H9 (cell line): Measurements from ENCODE around the gene ZNF341. TPM values are rescaled to one million over a fixed set of nuclear protein-coding genes. Genes with fewer than 3 reads are reported as not detected.

Experiments used
- DNase-seq: peaks from one replicate; pipeline ENCODE4 v3.0.0-alpha.2; 2017
- H2AFZ ChIP-seq: one replicate; pipeline ENCODE4 v1.6.1; 2013; ENCODE audit warnings: mild to moderate bottlenecking, low read length, control low read depth, moderate library complexity
- H2AK5ac ChIP-seq: 2 replicates; pipeline ENCODE4 v1.6.1; 2013; ENCODE audit warnings: low read length, control low read depth, mixed read lengths; ENCODE audit not compliant: insufficient read length
- H2BK120ac ChIP-seq: one replicate; pipeline ENCODE4 v1.6.1; 2013; ENCODE audit warnings: low read depth, mild to moderate bottlenecking, low read length, control low read depth, inconsistent platforms; ENCODE audit not compliant: poor library complexity, severe bottlenecking
- H2BK12ac ChIP-seq: 2 replicates; pipeline ENCODE4 v1.6.1; 2013; ENCODE audit warnings: low read length, control low read depth, mixed read lengths, low read depth; ENCODE audit not compliant: insufficient read length
- H2BK15ac ChIP-seq: 2 replicates; pipeline ENCODE4 v1.6.1; 2013; ENCODE audit warnings: low read depth, low read length, control low read depth
- H2BK20ac ChIP-seq: one replicate; pipeline ENCODE4 v1.6.1; 2013; ENCODE audit warnings: low read depth, mild to moderate bottlenecking, low read length, control low read depth, inconsistent platforms; ENCODE audit not compliant: poor library complexity, severe bottlenecking
- H2BK5ac ChIP-seq: 2 replicates; pipeline ENCODE4 v1.6.1; 2013; ENCODE audit warnings: low read length, control low read depth, mixed read lengths; ENCODE audit not compliant: insufficient read length
- H3K14ac ChIP-seq: 2 replicates; pipeline ENCODE4 v1.6.1; 2013; ENCODE audit warnings: low read length, control low read depth; ENCODE audit not compliant: insufficient read depth
- H3K18ac ChIP-seq: 2 replicates; pipeline ENCODE4 v1.6.1; 2013; ENCODE audit warnings: low read depth, mild to moderate bottlenecking, mixed read lengths, low read length, control low read depth; ENCODE audit not compliant: insufficient read length
- H3K23ac ChIP-seq: 2 replicates; pipeline ENCODE4 v1.6.1; 2013; ENCODE audit warnings: low read length, control low read depth, mixed read lengths, low read depth; ENCODE audit not compliant: insufficient read length
- H3K23me2 ChIP-seq: 2 replicates; pipeline ENCODE4 v1.6.1; 2013; ENCODE audit warnings: low read depth, mild to moderate bottlenecking, mixed read lengths, low read length, control low read depth; ENCODE audit not compliant: insufficient read length, poor library complexity, severe bottlenecking
- H3K27ac ChIP-seq: 2 replicates; pipeline ENCODE4 v1.5.1; 2013; ENCODE audit warnings: low read length, control low read depth, mixed read lengths, low read depth; ENCODE audit not compliant: insufficient read length
- H3K27me3 ChIP-seq: 2 replicates; pipeline ENCODE4 v1.6.1; 2013; ENCODE audit warnings: low read length, control low read depth, inconsistent platforms; ENCODE audit not compliant: insufficient read depth
- H3K4ac ChIP-seq: 2 replicates; pipeline ENCODE4 v1.6.1; 2013; ENCODE audit warnings: low read depth, mild to moderate bottlenecking, control low read depth, inconsistent platforms, low read length, moderate library complexity
- H3K4me1 ChIP-seq: 2 replicates; pipeline ENCODE4 v1.6.1; 2013; ENCODE audit warnings: low read length, control low read depth, inconsistent platforms; ENCODE audit not compliant: insufficient read depth
- H3K4me2 ChIP-seq: 2 replicates; pipeline ENCODE4 v1.6.1; 2013; ENCODE audit warnings: low read length, control low read depth, mixed read lengths; ENCODE audit not compliant: insufficient read length, insufficient read depth
- H3K56ac ChIP-seq: 2 replicates; pipeline ENCODE4 v1.6.1; 2013; ENCODE audit warnings: low read depth, mild to moderate bottlenecking, mixed read lengths, low read length, control low read depth; ENCODE audit not compliant: insufficient read length
- H3K79me1 ChIP-seq: 2 replicates; pipeline ENCODE4 v1.6.1; 2013; ENCODE audit warnings: low read depth, mild to moderate bottlenecking, moderate library complexity, low read length, control low read depth, inconsistent platforms; ENCODE audit not compliant: insufficient read depth, poor library complexity, severe bottlenecking
- H3K79me2 ChIP-seq: 2 replicates; pipeline ENCODE4 v1.6.1; 2013; ENCODE audit warnings: low read length, control low read depth, inconsistent platforms; ENCODE audit not compliant: insufficient read depth
- H3K9ac ChIP-seq: 2 replicates; pipeline ENCODE4 v1.6.1; 2013; ENCODE audit warnings: low read length, control low read depth, mixed read lengths; ENCODE audit not compliant: insufficient read length; ENCODE audit errors: extremely low read depth
- H3K9me3 ChIP-seq: one replicate; pipeline ENCODE4 v1.6.1; 2013; ENCODE audit warnings: low read depth, low read length, inconsistent platforms; ENCODE audit not compliant: control insufficient read depth
- H3T11ph ChIP-seq: one replicate; pipeline ENCODE4 v1.6.1; 2013; ENCODE audit warnings: mild to moderate bottlenecking, low read length, control low read depth, inconsistent platforms
- H4K20me1 ChIP-seq: one replicate; pipeline ENCODE4 v1.6.1; 2013; ENCODE audit not compliant: control insufficient read depth, insufficient read length, insufficient read depth
- H4K5ac ChIP-seq: 2 replicates; pipeline ENCODE4 v1.6.1; 2013; ENCODE audit warnings: low read depth, mild to moderate bottlenecking, mixed read lengths, low read length, control low read depth; ENCODE audit not compliant: insufficient read length
- H4K8ac ChIP-seq: replicated peaks from 2 replicates; pipeline ENCODE4 v1.6.1; 2013; ENCODE audit warnings: low read length, control low read depth, mixed read lengths, low read depth; ENCODE audit not compliant: insufficient read length
- H4K91ac ChIP-seq: 2 replicates; pipeline ENCODE4 v1.6.1; 2013; ENCODE audit warnings: low read depth, mild to moderate bottlenecking, moderate library complexity, mixed read lengths, low read length, control low read depth; ENCODE audit not compliant: insufficient read length
- H3K27ac Mint-ChIP-seq, 3 experiments: 2 replicates in 2 of 3; 3 replicates in 1 of 3; pipeline ENCODE4 v1.8.0; 2020 to 2021; ENCODE audit warnings: mixed read lengths in 3 of 3, mild to moderate bottlenecking in 1 of 3, moderate library complexity in 1 of 3
- H3K27me3 Mint-ChIP-seq: 2 replicates; pipeline ENCODE4 v1.8.0; 2021; ENCODE audit warnings: low read depth, mild to moderate bottlenecking, moderate library complexity, mixed read lengths
- H3K36me3 Mint-ChIP-seq, 3 experiments: 2 replicates in 2 of 3; 3 replicates in 1 of 3; pipeline ENCODE4 v1.8.0; 2020 to 2021; ENCODE audit warnings: low read depth in 3 of 3, mixed read lengths in 3 of 3; ENCODE audit not compliant: insufficient read depth in 1 of 3
- H3K4me1 Mint-ChIP-seq, 2 experiments: 2 replicates each; pipeline ENCODE4 v1.8.0; 2020; ENCODE audit warnings: mixed read lengths in 2 of 2
- H3K4me3 Mint-ChIP-seq, 2 experiments: 2 replicates in 1 of 2; 3 replicates in 1 of 2; pipeline ENCODE4 v1.8.0; 2020 to 2021; ENCODE audit warnings: mild to moderate bottlenecking in 2 of 2, mixed read lengths in 2 of 2, moderate library complexity in 1 of 2
- H3K9me3 Mint-ChIP-seq, 2 experiments: 2 replicates in 1 of 2; 3 replicates in 1 of 2; pipeline ENCODE4 v1.8.0; 2020; ENCODE audit warnings: mild to moderate bottlenecking in 2 of 2, mixed read lengths in 2 of 2, moderate library complexity in 1 of 2
- WGBS: extraction: QIAGEN DNeasy Blood & Tissue Kit; methylation state at CpG from one replicate; pipeline ENCODE4 v1.1.7; 2013; ENCODE audit warnings: missing lambda C conversion rate, low lambda C conversion rate, mixed read lengths; ENCODE audit not compliant: insufficient read length; ENCODE audit errors: extremely low coverage; 5-methylcytosine and 5-hydroxymethylcytosine counted together
- total RNA-seq: library from RNA; stranded (reverse); gene quantifications from 2 replicates; pipeline ENCODE4 v1.2.1, GENCODE V29; 2021
- TF ChIP-seq, protein P1 (sequence below): fragments of 200-600 bp; sonication (generic); conservative IDR thresholded peaks from 3 replicates; pipeline ENCODE4 v1.8.0; 2021; ENCODE audit warnings: antibody characterized with exemption, mild to moderate bottlenecking

The ZNF341 gene
- total RNA-seq, 1 experiment from 2014 or later, result 5.2 TPM

DNA sequence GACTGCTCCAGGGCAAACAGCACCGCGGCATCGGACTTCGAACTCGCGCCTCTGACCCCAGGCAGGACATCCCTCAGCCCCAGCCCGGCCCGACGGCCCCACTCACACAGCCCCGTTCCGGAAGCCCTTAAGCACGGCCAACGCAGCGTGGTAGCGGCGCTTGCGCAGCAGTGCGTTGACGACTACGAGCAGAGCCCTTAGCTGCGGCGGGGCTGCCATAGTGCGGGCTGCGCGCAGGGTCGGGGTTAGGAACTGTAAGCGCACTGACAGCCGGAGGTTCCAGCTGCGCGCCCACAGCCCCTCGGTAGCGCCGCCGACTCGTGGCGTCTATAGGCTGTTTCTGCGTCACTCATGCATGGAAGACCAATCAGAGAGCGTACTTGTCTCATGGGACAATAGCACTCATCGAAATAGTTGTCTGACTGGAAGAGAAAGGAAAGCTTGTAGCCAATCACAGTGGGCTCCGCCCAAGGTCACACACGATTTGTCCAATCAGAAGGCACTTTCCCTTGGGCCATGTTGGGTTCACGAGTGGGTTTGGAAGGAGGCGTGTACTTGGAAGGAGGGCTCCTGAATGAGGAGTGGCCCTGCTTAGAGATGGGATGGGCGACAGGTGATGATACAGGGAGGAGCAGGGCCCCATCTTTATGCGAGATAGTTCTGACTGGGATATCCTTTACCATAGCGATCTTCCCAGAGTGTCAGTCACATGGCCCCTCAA, 11.6 kb upstream of the ZNF341 start, which contains the start of gene PXMP4:
PXMP4 (minus strand) TSS at position 322 of the 721 bp plus-strand sequence; CDS start at position 219, 103 bp downstream.
- H3K56ac ChIP-seq, result no peak within 1 kb of the TSS
- H4K91ac ChIP-seq, result no peak within 1 kb of the TSS
- Mint-ChIP-seq H3K4me1 (peaks cover 3% of the 10 kb centered on the region in 2 experiments; a peak in 1 of 4 replicates), H3K4me3 (peak within 1 kb of the TSS; percentile 72 to 83), H3K27ac (no peak within 1 kb of the TSS), H3K36me3 (peaks cover 0 to 2% (median 0%) of the 10 kb centered on the region in 3 experiments; a peak in 1 of 7 replicates), H3K27me3 (peaks cover 7% of the 10 kb centered on the region), H3K9me3 (no peaks in the 10 kb centered on the region; a peak in 1 of 5 replicates)
- H2BK5ac ChIP-seq, result no peak within 1 kb of the TSS
- H3K4ac ChIP-seq, result no peak within 1 kb of the TSS
- no peaks in the 10 kb centered on the region for H3K79me2 ChIP-seq
- no peak within 1 kb of the TSS for H2BK12ac ChIP-seq
- H3T11ph ChIP-seq, result no peak within 1 kb of the TSS
- H3K4me2 ChIP-seq, result peak within 1 kb of the TSS; percentile 52
- no peak within 1 kb of the TSS for H3K27ac ChIP-seq
- peak; percentile 93 for DNase-seq
- H2BK20ac ChIP-seq, result no peak within 1 kb of the TSS
- H3K18ac ChIP-seq, result no peak within 1 kb of the TSS
- H2AK5ac ChIP-seq, result no peak within 1 kb of the TSS
- no peak within 1 kb of the TSS for H3K9ac ChIP-seq
- H3K23ac ChIP-seq, result no peak within 1 kb of the TSS
- no peaks in the 10 kb centered on the region for H4K20me1 ChIP-seq
- no CpG with 5 or more reads among the region's 46 CpGs for WGBS
- H2BK15ac ChIP-seq, result no peak within 1 kb of the TSS
- no peak within 1 kb of the TSS for H2AFZ ChIP-seq
- H3K9me3 ChIP-seq, result no peaks in the 10 kb centered on the region
- H3K14ac ChIP-seq, result no peak within 1 kb of the TSS
- no peak within 1 kb of the TSS for H2BK120ac ChIP-seq
- H3K27me3 ChIP-seq, result no peaks in the 10 kb centered on the region
- H3K79me1 ChIP-seq, result no peaks in the 10 kb centered on the region
- H3K4me1 ChIP-seq, result no peaks in the 10 kb centered on the region
- TF ChIP-seq, protein P1, sequence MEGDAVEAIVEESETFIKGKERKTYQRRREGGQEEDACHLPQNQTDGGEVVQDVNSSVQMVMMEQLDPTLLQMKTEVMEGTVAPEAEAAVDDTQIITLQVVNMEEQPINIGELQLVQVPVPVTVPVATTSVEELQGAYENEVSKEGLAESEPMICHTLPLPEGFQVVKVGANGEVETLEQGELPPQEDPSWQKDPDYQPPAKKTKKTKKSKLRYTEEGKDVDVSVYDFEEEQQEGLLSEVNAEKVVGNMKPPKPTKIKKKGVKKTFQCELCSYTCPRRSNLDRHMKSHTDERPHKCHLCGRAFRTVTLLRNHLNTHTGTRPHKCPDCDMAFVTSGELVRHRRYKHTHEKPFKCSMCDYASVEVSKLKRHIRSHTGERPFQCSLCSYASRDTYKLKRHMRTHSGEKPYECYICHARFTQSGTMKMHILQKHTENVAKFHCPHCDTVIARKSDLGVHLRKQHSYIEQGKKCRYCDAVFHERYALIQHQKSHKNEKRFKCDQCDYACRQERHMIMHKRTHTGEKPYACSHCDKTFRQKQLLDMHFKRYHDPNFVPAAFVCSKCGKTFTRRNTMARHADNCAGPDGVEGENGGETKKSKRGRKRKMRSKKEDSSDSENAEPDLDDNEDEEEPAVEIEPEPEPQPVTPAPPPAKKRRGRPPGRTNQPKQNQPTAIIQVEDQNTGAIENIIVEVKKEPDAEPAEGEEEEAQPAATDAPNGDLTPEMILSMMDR, result no peak
- peaks cover 7% of the 10 kb centered on the region for H3K23me2 ChIP-seq
- no peak within 1 kb of the TSS for H4K8ac ChIP-seq
- H4K5ac ChIP-seq, result no peak within 1 kb of the TSS
